Prostate gland (tissue), 2 donors: Measurements from ENCODE around the gene BNC2.

Experiments used
- POLR2A ChIP-seq: fragments of 450-650 bp; IDR thresholded peaks from one replicate; pipeline ENCODE4 v1.6.1; 2016; ENCODE audit warnings: antibody characterized with exemption, mild to moderate bottlenecking
- POLR2AphosphoS5 ChIP-seq: sonication (generic); formaldehyde crosslinking; IDR thresholded peaks from one replicate; pipeline ENCODE4 v1.6.1; 2017; ENCODE audit warnings: antibody characterized with exemption
- TF ChIP-seq, protein P1 (sequence below), 4 experiments: fragments of 200-600 bp in 2 of 4; fragments of 450-650 bp in 2 of 4; sonication (generic) in 2 of 4; IDR thresholded peaks; 1 replicate in 3 of 4; 2 replicates in 1 of 4; pipeline ENCODE4 v1.5.1; 2016 to 2019; ENCODE audit warnings: antibody characterized with exemption in 4 of 4, mild to moderate bottlenecking in 2 of 4, moderate library complexity in 2 of 4

DNA sequence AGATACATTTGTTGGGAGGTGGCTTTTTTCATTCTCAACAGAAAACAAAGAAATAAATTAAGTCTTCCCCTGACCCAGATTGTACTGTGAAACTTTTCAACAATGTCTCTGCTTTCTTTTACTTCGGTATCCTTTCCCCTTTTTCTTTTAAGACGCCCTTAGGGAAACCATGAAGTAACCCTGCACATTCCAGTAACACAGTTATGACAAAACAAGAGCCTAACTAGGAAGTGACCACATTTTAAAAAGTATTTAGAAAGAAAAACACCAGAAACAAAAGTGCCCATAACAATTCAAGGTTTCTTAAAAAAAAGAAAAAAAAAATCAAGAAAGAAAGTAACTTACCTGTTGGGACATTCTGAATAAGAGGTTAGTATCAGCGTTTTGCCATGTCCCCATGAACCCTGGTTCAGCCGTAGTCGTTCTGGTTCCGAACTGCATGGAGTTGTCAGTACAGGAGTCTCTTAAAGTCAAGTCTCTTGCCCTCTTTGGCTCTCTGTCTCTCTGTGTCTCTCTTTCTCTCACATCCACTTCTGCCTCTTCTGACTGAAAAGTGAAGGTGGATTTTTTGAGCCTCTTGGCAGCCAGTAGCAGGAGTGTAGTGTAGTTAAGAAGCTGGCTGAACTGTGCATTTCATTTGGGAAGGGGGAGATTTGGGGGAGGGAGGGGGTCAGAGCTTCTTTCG is 142.9 kb downstream of the BNC2 start:
- TF ChIP-seq, protein P1, sequence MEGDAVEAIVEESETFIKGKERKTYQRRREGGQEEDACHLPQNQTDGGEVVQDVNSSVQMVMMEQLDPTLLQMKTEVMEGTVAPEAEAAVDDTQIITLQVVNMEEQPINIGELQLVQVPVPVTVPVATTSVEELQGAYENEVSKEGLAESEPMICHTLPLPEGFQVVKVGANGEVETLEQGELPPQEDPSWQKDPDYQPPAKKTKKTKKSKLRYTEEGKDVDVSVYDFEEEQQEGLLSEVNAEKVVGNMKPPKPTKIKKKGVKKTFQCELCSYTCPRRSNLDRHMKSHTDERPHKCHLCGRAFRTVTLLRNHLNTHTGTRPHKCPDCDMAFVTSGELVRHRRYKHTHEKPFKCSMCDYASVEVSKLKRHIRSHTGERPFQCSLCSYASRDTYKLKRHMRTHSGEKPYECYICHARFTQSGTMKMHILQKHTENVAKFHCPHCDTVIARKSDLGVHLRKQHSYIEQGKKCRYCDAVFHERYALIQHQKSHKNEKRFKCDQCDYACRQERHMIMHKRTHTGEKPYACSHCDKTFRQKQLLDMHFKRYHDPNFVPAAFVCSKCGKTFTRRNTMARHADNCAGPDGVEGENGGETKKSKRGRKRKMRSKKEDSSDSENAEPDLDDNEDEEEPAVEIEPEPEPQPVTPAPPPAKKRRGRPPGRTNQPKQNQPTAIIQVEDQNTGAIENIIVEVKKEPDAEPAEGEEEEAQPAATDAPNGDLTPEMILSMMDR (IDR thresholded peaks at IDR 0.05), result no peak
- TF ChIP-seq POLR2A (no peak), POLR2AphosphoS5 (no peak)
